K562 (cell line): Measurements from ENCODE around the gene CLIC1. TPM values are rescaled to one million over a fixed set of nuclear protein-coding genes. Genes with fewer than 3 reads are reported as not detected.

Source experiments
- CEBPZ ChIP-seq: fragments of 150-350 bp; IDR thresholded peaks from 2 replicates; pipeline ENCODE4 v1.6.1; 2014; ENCODE audit warnings: low read depth, mild to moderate bottlenecking, low read length, borderline replicate concordance
- CLOCK ChIP-seq: fragments of 250-450 bp; sonication (Bioruptor Pico); IDR thresholded peaks from 2 replicates; pipeline ENCODE4 v1.4.0; 2020; ENCODE audit warnings: mild to moderate bottlenecking, moderate library complexity, borderline replicate concordance
- FOS ChIP-seq: IDR thresholded peaks from 3 replicates; pipeline ENCODE4 v1.6.1; 2011; ENCODE audit not compliant: insufficient read length; ENCODE audit errors: extremely low read depth
- FOXA3 ChIP-seq, 2 experiments: fragments of 450-650 bp in 1 of 2; sonication (generic) in 1 of 2; formaldehyde crosslinking; IDR thresholded peaks in 1 of 2; conservative IDR thresholded peaks in 1 of 2; 2 replicates each; pipeline versions ENCODE4 v1.4.0 to v1.8.0; 2020 to 2022; ENCODE audit warnings: mild to moderate bottlenecking in 2 of 2, missing genetic modification reagents in 1 of 2
- FOXM1 ChIP-seq, 2 experiments: fragments of 450-650 bp in 1 of 2; sonication (generic) in 1 of 2; formaldehyde crosslinking in 1 of 2; IDR thresholded peaks; 2 replicates each; pipeline versions ENCODE4 v1.6.1 to v1.9.0; 2017 to 2022; ENCODE audit warnings: low read depth in 2 of 2, mild to moderate bottlenecking in 2 of 2, missing genetic modification reagents in 1 of 2, moderate library complexity in 1 of 2
- HNRNPLL ChIP-seq: fragments of 200-400 bp; formaldehyde crosslinking; IDR thresholded peaks from 2 replicates; pipeline ENCODE4 v1.6.1; 2017; ENCODE audit warnings: low read length, low read depth, mild to moderate bottlenecking; ENCODE audit not compliant: poor library complexity, severe bottlenecking
- KAT7 ChIP-seq: sonication (generic); formaldehyde crosslinking; IDR thresholded peaks from 2 replicates; pipeline ENCODE4 v1.8.0; 2022; ENCODE audit warnings: missing genetic modification reagents, mild to moderate bottlenecking, borderline replicate concordance
- KDM1A ChIP-seq, 2 experiments: fragments of 450-650 bp; IDR thresholded peaks; 2 replicates each; pipeline ENCODE4 v1.6.1; 2016; ENCODE audit warnings: mild to moderate bottlenecking in 2 of 2
- MLX ChIP-seq, 2 experiments: fragments of 450-650 bp in 1 of 2; sonication (generic) in 1 of 2; formaldehyde crosslinking; conservative IDR thresholded peaks; 2 replicates each; pipeline versions ENCODE4 v1.4.0 to v1.8.1; 2020 to 2022; ENCODE audit warnings: mild to moderate bottlenecking in 1 of 2, missing genetic modification reagents in 1 of 2
- PHB ChIP-seq: fragments of 250-450 bp; sonication (Bioruptor Pico); IDR thresholded peaks from 2 replicates; pipeline ENCODE4 v1.5.0; 2021
- POLR2B ChIP-seq: fragments of 450-650 bp; IDR thresholded peaks from 2 replicates; pipeline ENCODE4 v1.6.1; 2018; ENCODE audit warnings: low read depth; ENCODE audit not compliant: partially characterized antibody
- RBM14 ChIP-seq: fragments of 200-400 bp; formaldehyde crosslinking; IDR thresholded peaks from 2 replicates; pipeline ENCODE4 v1.6.1; 2018; ENCODE audit warnings: low read depth, mild to moderate bottlenecking, low read length, moderate library complexity, borderline replicate concordance; ENCODE audit not compliant: insufficient read depth
- RBM15 ChIP-seq: fragments of 200-400 bp; formaldehyde crosslinking; IDR thresholded peaks from 2 replicates; pipeline ENCODE4 v1.6.1; 2018; ENCODE audit warnings: mild to moderate bottlenecking, low read length, moderate library complexity; ENCODE audit not compliant: insufficient read depth
- ZNF584 ChIP-seq: fragments of 200-800 bp; sonication (Bioruptor generic); IDR thresholded peaks from 2 replicates; pipeline ENCODE4 v1.6.1; 2016; ENCODE audit warnings: low read depth, mild to moderate bottlenecking, missing genetic modification characterization, missing compliant biosample characterization
- polyA plus RNA-seq, 8 experiments: library from polyadenylated mRNA; depleted of rRNA in 4 of 8; stranded (reverse) in 5 of 8; unstranded in 3 of 8; fragments of >200 nt; fragmentation: Nextera tagmentation in 2 of 8; fragmentation: Illumina TruSeq in 1 of 8; extraction: Ambion mirVana in 2 of 8; extraction: Trizol in 1 of 8; gene quantifications; 2 replicates each; pipeline versions ENCODE4 v1.2.1 to v1.2.3, GENCODE V29; 2011 to 2014; ENCODE audit warnings: inconsistent platforms in 1 of 8, missing spikeins in 1 of 8
- total RNA-seq, 7 experiments: library from RNA; depleted of rRNA in 6 of 7; stranded (reverse); fragments of >200 nt in 6 of 7; fragmentation: Illumina TruSeq in 2 of 7; extraction: Trizol in 2 of 7; gene quantifications; 2 replicates each; pipeline versions ENCODE4 v1.2.1 to v1.2.3, GENCODE V29; 2011 to 2021; ENCODE audit warnings: low replicate concordance in 1 of 7

Gene CLIC1
- total and polyA plus RNA-seq, 9 of the 15 experiments (the other 6 are each of a cell fraction or from before 2014, with no cell fraction given), result 1,267 to 2,419 (median 1,808) TPM

- TF ChIP-seq ZNF584 (CRISPR knock-in tag) (peak; percentile 87), FOXA3 (CRISPR knock-in tag; conservative IDR thresholded peaks at IDR 0.05 in 1 of 2, IDR thresholded peaks at IDR 0.05 in 1 of 2) (no peak), HNRNPLL (peak; percentile 52), PHB (CRISPR knock-in tag) (0 out of 2 replicates have a peak, but pooled peaks have one; percentile 66), MLX (CRISPR knock-in tag; conservative IDR thresholded peaks at IDR 0.05) (peak in 1 of 2 experiments; percentile 22; a peak in 1 of 4 replicates), FOXM1 (IDR thresholded peaks at IDR 0.05; ENCODE audit: low read depth) (0 out of 2 replicates have a peak, but pooled peaks have one; percentile 32), FOXM1 (CRISPR knock-in tag; IDR thresholded peaks at IDR 0.05; ENCODE audit: low read depth) (peak; percentile 73; the same call in 1 of the 2 replicates), FOS (peak; percentile 25), KDM1A (IDR thresholded peaks at IDR 0.05) (no peak), RBM14 (0 out of 2 replicates have a peak, but pooled peaks have one; percentile 26), CEBPZ (peak; percentile 50; the same call in 1 of the 2 replicates), POLR2B (peak; percentile 83), CLOCK (CRISPR knock-in tag) (no peak), RBM15 (no peak), KAT7 (CRISPR knock-in tag) (no peak)
Measured at GRCh38 chr6:31776989-31777666, 40.8 kb upstream of the CLIC1 start, which contains the start of gene VWA7 (continued).
